Naive B cell (primary cell): ENCODE data around the gene OR10P1. TPM values are rescaled to one million over a fixed set of nuclear protein-coding genes. Genes with fewer than 3 reads are reported as not detected.

ENCODE experiments used
- ATAC-seq, 2 donors: fragments of 150-1000 bp; cut with Tn5 transposase; 2 replicates each; pipeline ENCODE4 v1.10.0; 2021; ENCODE audit warnings: low read depth in 2 of 2, mild to moderate bottlenecking in 2 of 2, moderate library complexity in 2 of 2
- DNase-seq: peaks from one replicate; pipeline ENCODE4 v3.0.0; 2022
- H3K27ac Mint-ChIP-seq, 6 donors: one replicate each; pipeline ENCODE4 v1.8.0; 2020 to 2022; ENCODE audit warnings: mild to moderate bottlenecking in 6 of 6, mixed read lengths in 6 of 6, moderate library complexity in 5 of 6, inconsistent platforms in 2 of 6
- H3K27me3 Mint-ChIP-seq, 3 donors: one replicate each; pipeline ENCODE4 v1.8.0; 2021 to 2022; ENCODE audit warnings: mixed read lengths in 3 of 3, mild to moderate bottlenecking in 1 of 3
- H3K36me3 Mint-ChIP-seq, 2 donors: one replicate each; pipeline ENCODE4 v1.8.0; 2020 to 2022; ENCODE audit warnings: mixed read lengths in 2 of 2, inconsistent platforms in 1 of 2, mild to moderate bottlenecking in 1 of 2
- H3K4me1 Mint-ChIP-seq, 3 donors: one replicate each; pipeline ENCODE4 v1.8.0; 2020 to 2022; ENCODE audit warnings: mixed read lengths in 3 of 3, inconsistent platforms in 1 of 3, mild to moderate bottlenecking in 1 of 3, moderate library complexity in 1 of 3
- H3K4me3 Mint-ChIP-seq, 8 donors: one replicate each; pipeline ENCODE4 v1.8.0; 2020 to 2022; ENCODE audit warnings: mild to moderate bottlenecking in 8 of 8, mixed read lengths in 8 of 8, moderate library complexity in 8 of 8, inconsistent platforms in 2 of 8
- H3K9me3 Mint-ChIP-seq, 7 donors: one replicate each; pipeline ENCODE4 v1.8.0; 2020 to 2022; ENCODE audit warnings: mixed read lengths in 7 of 7, mild to moderate bottlenecking in 5 of 7, inconsistent platforms in 2 of 7, moderate library complexity in 1 of 7
- polyA plus RNA-seq, 6 donors: library from polyadenylated mRNA; unstranded; fragments of 300-500 nt; fragmentation: Illumina TruSeq; gene quantifications; one replicate each; pipeline ENCODE4 v1.2.3, GENCODE V29; 2021; ENCODE audit warnings: low read depth in 6 of 6

The OR10P1 gene
- polyA plus RNA-seq, 6 donors from 2014 or later: not detected

GRCh38 chr12:55657212-55657611 lies 20.5 kb downstream of the OR10P1 start:
- Mint-ChIP-seq H3K36me3 (no peaks in the 10 kb centered on the region), H3K4me3 (no peak overlapping the region), H3K4me1 (peaks cover 0 to 12% (median 8%) of the 10 kb centered on the region in 3 donors), H3K27ac (peak overlapping the region in 1 of 6 donors; percentile 5), H3K27me3 (no peaks in the 10 kb centered on the region), H3K9me3 (peaks cover 0 to 7% (median 0%) of the 10 kb centered on the region in 7 donors)
- DNase-seq: no peak
- ATAC-seq: no peak

- Mint-ChIP-seq H3K4me3 (no peak overlapping the region), H3K4me1 (peaks cover 0 to 7% (median 4%) of the 10 kb centered on the region in 3 donors), H3K9me3 (peaks cover 0 to 2% (median 0%) of the 10 kb centered on the region in 7 donors), H3K27ac (no peak overlapping the region), H3K36me3 (no peaks in the 10 kb centered on the region), H3K27me3 (peaks cover 0 to 6% (median 0%) of the 10 kb centered on the region in 3 donors)
- ATAC-seq (no peak), DNase-seq (no peak)
Measured at GRCh38 chr12:55658212-55658611, 21.5 kb downstream of the OR10P1 start.

GRCh38 chr12:55658635-55659391 lies 22.1 kb downstream of the OR10P1 start:
- no peak overlapping the region for H3K4me3 Mint-ChIP-seq
- no peak for ATAC-seq
- H3K4me1 Mint-ChIP-seq: peaks cover 0 to 7% (median 4%) of the 10 kb centered on the region in 3 donors
- H3K36me3 Mint-ChIP-seq: no peaks in the 10 kb centered on the region
- DNase-seq: no peak
- peaks cover 0 to 6% (median 0%) of the 10 kb centered on the region in 3 donors for H3K27me3 Mint-ChIP-seq
- H3K9me3 Mint-ChIP-seq: no peaks in the 10 kb centered on the region
- H3K27ac Mint-ChIP-seq: peak overlapping the region in 2 of 6 donors; percentile 39 to 61

- peak overlapping the region in 1 of 6 donors; percentile 5 for H3K27ac Mint-ChIP-seq
- no peak overlapping the region for H3K4me3 Mint-ChIP-seq
- no peaks in the 10 kb centered on the region for H3K9me3 Mint-ChIP-seq
- peaks cover 0 to 6% (median 0%) of the 10 kb centered on the region in 3 donors for H3K27me3 Mint-ChIP-seq
- ATAC-seq: peak; percentile 68 to 70
- H3K4me1 Mint-ChIP-seq: peaks cover 0 to 7% (median 4%) of the 10 kb centered on the region in 3 donors
- no peaks in the 10 kb centered on the region for H3K36me3 Mint-ChIP-seq
- peak; percentile 38 for DNase-seq
Measured at GRCh38 chr12:55659486-55660385, 23.0 kb downstream of the OR10P1 start.

- no peak for DNase-seq
- H3K27me3 Mint-ChIP-seq: peaks cover 0 to 6% (median 0%) of the 10 kb centered on the region in 3 donors
- ATAC-seq: no peak
- H3K4me3 Mint-ChIP-seq: no peak overlapping the region
- no peaks in the 10 kb centered on the region for H3K4me1 Mint-ChIP-seq
- no peaks in the 10 kb centered on the region for H3K36me3 Mint-ChIP-seq
- no peak overlapping the region for H3K27ac Mint-ChIP-seq
- no peaks in the 10 kb centered on the region for H3K9me3 Mint-ChIP-seq
Measured at GRCh38 chr12:55663391-55663790, 26.7 kb downstream of the OR10P1 start.

GRCh38 chr12:55664826-55665225 lies 28.1 kb downstream of the OR10P1 start:
- H3K27ac Mint-ChIP-seq: peak overlapping the region in 1 of 6 donors; percentile 11
- H3K36me3 Mint-ChIP-seq: no peaks in the 10 kb centered on the region
- H3K4me3 Mint-ChIP-seq: no peak overlapping the region
- no peaks in the 10 kb centered on the region for H3K4me1 Mint-ChIP-seq
- no peaks in the 10 kb centered on the region for H3K9me3 Mint-ChIP-seq
- ATAC-seq: no peak
- H3K27me3 Mint-ChIP-seq: peaks cover 0 to 6% (median 0%) of the 10 kb centered on the region in 3 donors
- no peak for DNase-seq

- H3K4me3 Mint-ChIP-seq: no peak overlapping the region
- ATAC-seq (no peak), DNase-seq (no peak)
- peaks cover 1 to 7% (median 6%) of the 10 kb centered on the region in 3 donors for H3K4me1 Mint-ChIP-seq
- no peaks in the 10 kb centered on the region for H3K36me3 Mint-ChIP-seq
- H3K27me3 Mint-ChIP-seq: peaks cover 0 to 6% (median 0%) of the 10 kb centered on the region in 3 donors
- no peaks in the 10 kb centered on the region for H3K9me3 Mint-ChIP-seq
- peak overlapping the region in 1 of 6 donors; percentile 57 for H3K27ac Mint-ChIP-seq
Measured at GRCh38 chr12:55666508-55666907, 29.8 kb downstream of the OR10P1 start.

GRCh38 chr12:55670276-55670675 lies 33.6 kb downstream of the OR10P1 start:
- H3K27me3 Mint-ChIP-seq: no peaks in the 10 kb centered on the region
- ATAC-seq (no peak), DNase-seq (no peak)
- H3K27ac Mint-ChIP-seq: peak overlapping the region in 3 of 6 donors; percentile 57 to 91 (median 84)
- peaks cover 0 to 9% (median 0%) of the 10 kb centered on the region in 7 donors for H3K9me3 Mint-ChIP-seq
- peaks cover 0 to 8% of the 10 kb centered on the region in 2 donors for H3K36me3 Mint-ChIP-seq
- H3K4me1 Mint-ChIP-seq: peaks cover 29 to 38% (median 33%) of the 10 kb centered on the region in 3 donors
- H3K4me3 Mint-ChIP-seq: no peak overlapping the region

- Mint-ChIP-seq H3K27me3 (no peaks in the 10 kb centered on the region), H3K27ac (peak overlapping the region in 1 of 6 donors; percentile 52)
Measured at GRCh38 chr12:55671746-55672145, 35.1 kb downstream of the OR10P1 start.

GRCh38 chr12:55673638-55674037 lies 36.9 kb downstream of the OR10P1 start:
- Mint-ChIP-seq H3K4me1 (peaks cover 35 to 40% (median 38%) of the 10 kb centered on the region in 3 donors), H3K9me3 (peaks cover 0 to 9% (median 0%) of the 10 kb centered on the region in 7 donors), H3K36me3 (peaks cover 0 to 8% of the 10 kb centered on the region in 2 donors), H3K27me3 (no peaks in the 10 kb centered on the region), H3K4me3 (peak overlapping the region; percentile 22 to 88 (median 80)), H3K27ac (peak overlapping the region; percentile 79 to 97 (median 90))
- ATAC-seq (peak; percentile 99 to 100), DNase-seq (peak; percentile 53)

More at GRCh38 chr12:55671746-55672145, 35.1 kb downstream of the OR10P1 start:
- no peak for ATAC-seq
- H3K36me3 Mint-ChIP-seq: peaks cover 0 to 8% of the 10 kb centered on the region in 2 donors
- H3K4me3 Mint-ChIP-seq: no peak overlapping the region
- H3K9me3 Mint-ChIP-seq: peaks cover 0 to 9% (median 0%) of the 10 kb centered on the region in 7 donors
- H3K4me1 Mint-ChIP-seq: peaks cover 35 to 40% (median 38%) of the 10 kb centered on the region in 3 donors
- no peak for DNase-seq

GRCh38 chr12:55675666-55676065 lies 39.0 kb downstream of the OR10P1 start:
- no peak for ATAC-seq
- no peak overlapping the region for H3K27ac Mint-ChIP-seq
- peak overlapping the region in 3 of 8 donors; percentile 25 to 67 (median 66) for H3K4me3 Mint-ChIP-seq
- DNase-seq: no peak
- no peaks in the 10 kb centered on the region for H3K27me3 Mint-ChIP-seq
- H3K36me3 Mint-ChIP-seq: peaks cover 0 to 8% of the 10 kb centered on the region in 2 donors
- peaks cover 33 to 41% (median 36%) of the 10 kb centered on the region in 3 donors for H3K4me1 Mint-ChIP-seq
- H3K9me3 Mint-ChIP-seq: peaks cover 0 to 9% (median 0%) of the 10 kb centered on the region in 7 donors

GRCh38 chr12:55676707-55677106 lies 40.0 kb downstream of the OR10P1 start:
- Mint-ChIP-seq H3K4me3 (no peak overlapping the region), H3K36me3 (peaks cover 0 to 8% of the 10 kb centered on the region in 2 donors)

GRCh38 chr12:55679691-55680090 lies 43.0 kb downstream of the OR10P1 start:
- Mint-ChIP-seq H3K4me3 (no peak overlapping the region), H3K9me3 (no peaks in the 10 kb centered on the region), H3K27me3 (no peaks in the 10 kb centered on the region), H3K27ac (peak overlapping the region in 1 of 6 donors; percentile 42), H3K4me1 (peaks cover 34 to 40% (median 38%) of the 10 kb centered on the region in 3 donors), H3K36me3 (peaks cover 0 to 3% of the 10 kb centered on the region in 2 donors)
- DNase-seq: no peak
- ATAC-seq: no peak

More at GRCh38 chr12:55676707-55677106, 40.0 kb downstream of the OR10P1 start:
- Mint-ChIP-seq H3K9me3 (peaks cover 0 to 9% (median 0%) of the 10 kb centered on the region in 7 donors), H3K27ac (no peak overlapping the region), H3K4me1 (peaks cover 40 to 44% (median 43%) of the 10 kb centered on the region in 3 donors), H3K27me3 (no peaks in the 10 kb centered on the region)
- no peak for ATAC-seq
- no peak for DNase-seq
